Chondrocyte (in vitro differentiated cells): ENCODE measurements around the gene IQCK. TPM values are rescaled to one million over a fixed set of nuclear protein-coding genes. Genes with fewer than 3 reads are reported as not detected.
A peak's percentile ranks its signal among the peaks of the same experiment; 100 is the strongest.

Source experiments
- DNase-seq: peaks from one replicate; pipeline ENCODE4 v3.0.0; 2021; ENCODE audit warnings: mixed read lengths, low spot score
- H3K27ac Mint-ChIP-seq: one replicate; pipeline ENCODE4 v1.8.0; 2021; ENCODE audit warnings: mild to moderate bottlenecking, moderate library complexity, mixed read lengths; ENCODE audit not compliant: unreplicated experiment
- H3K27me3 Mint-ChIP-seq: 2 replicates; pipeline ENCODE4 v1.8.0; 2021; ENCODE audit warnings: low read depth, mixed read lengths
- H3K36me3 Mint-ChIP-seq: 2 replicates; pipeline ENCODE4 v1.8.0; 2021; ENCODE audit warnings: low read depth, mixed read lengths
- H3K4me1 Mint-ChIP-seq: 2 replicates; pipeline ENCODE4 v1.8.0; 2021; ENCODE audit warnings: low read depth, mild to moderate bottlenecking, mixed read lengths
- H3K4me3 Mint-ChIP-seq: one replicate; pipeline ENCODE4 v1.8.0; 2021; ENCODE audit warnings: mild to moderate bottlenecking, moderate library complexity, mixed read lengths; ENCODE audit not compliant: unreplicated experiment
- H3K9me3 Mint-ChIP-seq: 2 replicates; pipeline ENCODE4 v1.8.0; 2021; ENCODE audit warnings: low read depth, mixed read lengths
- CTCF ChIP-seq: fragments of 200-600 bp; sonication (generic); IDR thresholded peaks from 2 replicates; pipeline ENCODE4 v1.5.0; 2021; ENCODE audit warnings: antibody characterized with exemption, mild to moderate bottlenecking, moderate library complexity
- total RNA-seq: library from RNA; stranded (reverse); gene quantifications from 3 replicates; pipeline ENCODE4 v1.2.1, GENCODE V29; 2021

The IQCK gene
- total RNA-seq, 1 donor from 2014 or later, result 3.8 TPM

GRCh38 chr16:19884611-19885450 is 166.8 kb downstream of the IQCK start, which contains the start of gene GPRC5B:
GPRC5B (minus strand) TSS chr16:19884848; CDS start chr16:19872845, 12,003 bp downstream.
- no peaks in the 10 kb centered on the region for H3K36me3 Mint-ChIP-seq
- no peak for DNase-seq
- H3K4me1 Mint-ChIP-seq, result peaks cover 19% of the 10 kb centered on the region
- peaks cover 8% of the 10 kb centered on the region for H3K27me3 Mint-ChIP-seq
- no peak within 1 kb of the TSS for H3K27ac Mint-ChIP-seq
- no peaks in the 10 kb centered on the region for H3K9me3 Mint-ChIP-seq
- H3K4me3 Mint-ChIP-seq, result peak within 1 kb of the TSS; percentile 73
- peak; percentile 51 for TF ChIP-seq CTCF

GRCh38 chr16:19885451-19886072 is 167.5 kb downstream of the IQCK start:
- H3K27ac Mint-ChIP-seq, result no peak overlapping the region

GRCh38 chr16:19886073-19886941 is 168.2 kb downstream of the IQCK start:
- no peak for DNase-seq
- Mint-ChIP-seq H3K27ac (no peak overlapping the region), H3K9me3 (no peaks in the 10 kb centered on the region), H3K4me3 (peak overlapping the region; percentile 33), H3K4me1 (peaks cover 19% of the 10 kb centered on the region), H3K27me3 (peaks cover 8% of the 10 kb centered on the region), H3K36me3 (no peaks in the 10 kb centered on the region)
- TF ChIP-seq CTCF, result peak; percentile 99

More at GRCh38 chr16:19885451-19886072, 167.5 kb downstream of the IQCK start:
- no peak for TF ChIP-seq CTCF
- Mint-ChIP-seq H3K27me3 (peaks cover 8% of the 10 kb centered on the region), H3K4me3 (peak overlapping the region; percentile 73), H3K36me3 (no peaks in the 10 kb centered on the region), H3K9me3 (no peaks in the 10 kb centered on the region), H3K4me1 (peaks cover 19% of the 10 kb centered on the region)
- DNase-seq, result no peak

- no peaks in the 10 kb centered on the region for H3K36me3 Mint-ChIP-seq
- H3K4me1 Mint-ChIP-seq, result peaks cover 13% of the 10 kb centered on the region
- H3K4me3 Mint-ChIP-seq, result no peak overlapping the region
- DNase-seq, result no peak
- H3K9me3 Mint-ChIP-seq, result no peaks in the 10 kb centered on the region
- TF ChIP-seq CTCF, result no peak
- H3K27me3 Mint-ChIP-seq, result no peaks in the 10 kb centered on the region
- H3K27ac Mint-ChIP-seq, result no peak overlapping the region
Observed at GRCh38 chr16:19888834-19889233, 170.8 kb downstream of the IQCK start.

- H3K4me1 Mint-ChIP-seq, result peaks cover 6% of the 10 kb centered on the region
- no peak overlapping the region for H3K4me3 Mint-ChIP-seq
- H3K36me3 Mint-ChIP-seq, result no peaks in the 10 kb centered on the region
- no peaks in the 10 kb centered on the region for H3K9me3 Mint-ChIP-seq
- H3K27me3 Mint-ChIP-seq, result no peaks in the 10 kb centered on the region
- DNase-seq, result no peak
- H3K27ac Mint-ChIP-seq, result no peak overlapping the region
- no peak for TF ChIP-seq CTCF
Observed at GRCh38 chr16:19890901-19891300, 172.8 kb downstream of the IQCK start.
